ENCODE data around the gene IFNGR2.
"Not testable (repeated sequence)": the region's sequence is repeated elsewhere in the genome, so short reads cannot be mapped to it uniquely, and the experiment has no call there.

The IFNGR2 gene

GRCh38 chr21:33377221-33377920 lies 25.8 kb upstream of the IFNGR2 start:
- no peak for DNase-seq

- no peak for DNase-seq
These were observed 25.1 kb upstream of the IFNGR2 start for GRCh38 chr21:33378081-33378480.

- DNase-seq, result peak in 1 of 2 donors; percentile 62
These were observed 23.3 kb upstream of the IFNGR2 start for GRCh38 chr21:33379934-33380333.

- peak; percentile 88 for DNase-seq
These were observed 22.7 kb upstream of the IFNGR2 start for GRCh38 chr21:33380483-33380998.

- DNase-seq, result not testable (repeated sequence)
These were observed 21.8 kb upstream of the IFNGR2 start for GRCh38 chr21:33381381-33381780.

GRCh38 chr21:33383056-33383888 lies 19.9 kb upstream of the IFNGR2 start:
- DNase-seq, result peak; percentile 77 to 83

GRCh38 chr21:33384841-33385331 lies 18.3 kb upstream of the IFNGR2 start:
- DNase-seq, result peak; percentile 51 to 82

GRCh38 chr21:33386222-33386784 lies 16.9 kb upstream of the IFNGR2 start:
- DNase-seq, result no peak

- DNase-seq, result no peak
These were observed 15.9 kb upstream of the IFNGR2 start for GRCh38 chr21:33387294-33387693.

- DNase-seq, result no peak
These were observed 15.0 kb upstream of the IFNGR2 start for GRCh38 chr21:33388188-33388587.

- DNase-seq, result no peak
These were observed 12.7 kb upstream of the IFNGR2 start for GRCh38 chr21:33390479-33390878.

- DNase-seq, result no peak
These were observed 11.6 kb upstream of the IFNGR2 start for GRCh38 chr21:33391656-33392055.

- no peak for DNase-seq
These were observed 10.8 kb upstream of the IFNGR2 start for GRCh38 chr21:33392284-33392985.

- DNase-seq, result no peak
These were observed 9.9 kb upstream of the IFNGR2 start for GRCh38 chr21:33393348-33393747.

- peak in 1 of 2 donors; percentile 65 for DNase-seq
These were observed 9.0 kb upstream of the IFNGR2 start for GRCh38 chr21:33394260-33394659.

GRCh38 chr21:33395891-33396331 lies 7.3 kb upstream of the IFNGR2 start:
- DNase-seq, result no peak

GRCh38 chr21:33396436-33396835 lies 6.8 kb upstream of the IFNGR2 start:
- DNase-seq, result no peak

GRCh38 chr21:33396951-33397350 lies 6.3 kb upstream of the IFNGR2 start:
- no peak for DNase-seq

GRCh38 chr21:33397717-33398116 lies 5.5 kb upstream of the IFNGR2 start:
- DNase-seq, result no peak

GRCh38 chr21:33398361-33398760 lies 4.9 kb upstream of the IFNGR2 start:
- no peak for DNase-seq

GRCh38 chr21:33401630-33401992 lies 1.6 kb upstream of the IFNGR2 start:
- no peak for DNase-seq
